Measurements from ENCODE around the gene SMIM1.
A peak's percentile ranks its signal among the peaks of the same experiment; 100 is the strongest.

SMIM1 gene

GRCh38 chr1:3736708-3737107 lies 35.8 kb upstream of the SMIM1 start:
- DNase-seq (ENCODE audit: low read depth), result no peak

DNA sequence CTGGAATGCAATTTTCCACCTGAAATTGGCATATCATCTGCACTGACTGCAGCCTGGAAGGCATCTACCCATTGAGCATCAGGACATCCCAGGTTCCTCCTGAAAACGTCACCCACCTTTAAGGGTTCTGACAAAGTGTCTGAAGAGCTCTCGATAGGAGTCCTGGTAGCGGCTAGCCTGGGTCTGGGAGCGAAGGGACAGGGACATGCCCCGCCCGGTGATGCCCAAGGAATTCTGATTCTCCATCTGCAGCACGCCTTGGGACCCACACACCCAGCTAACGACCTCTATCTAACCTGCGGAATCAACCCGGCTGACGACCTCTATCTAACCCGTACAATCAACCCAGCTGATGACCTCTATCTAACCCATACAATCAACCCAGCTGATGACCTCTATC lies 33.6 kb upstream of the SMIM1 start:
- DNase-seq (ENCODE audit: low read depth), result no peak

- no peak for DNase-seq (ENCODE audit: low read depth)
Observed at GRCh38 chr1:3740042-3740441, 32.5 kb upstream of the SMIM1 start.

DNA sequence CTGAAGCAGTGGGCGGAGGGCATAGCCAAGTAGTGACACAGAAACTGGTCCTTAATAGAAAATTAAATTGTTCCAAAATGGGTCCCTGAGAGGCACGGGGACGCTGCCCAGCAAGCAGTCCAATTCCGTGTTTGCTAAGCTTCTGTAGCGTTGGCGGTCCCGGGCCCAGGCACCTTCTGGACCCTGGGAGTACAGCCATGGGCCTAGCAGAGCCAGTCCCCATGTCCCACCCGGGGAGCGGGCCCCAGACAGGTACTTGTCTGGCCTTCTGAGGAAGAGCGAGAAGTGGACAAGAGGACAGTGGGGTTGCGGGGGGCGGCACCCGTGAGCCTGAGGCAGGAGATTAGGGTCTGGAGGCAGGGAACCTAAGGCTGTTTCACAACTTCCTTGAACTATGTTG lies 31.8 kb upstream of the SMIM1 start:
- DNase-seq (ENCODE audit: low read depth), result no peak

GRCh38 chr1:3741566-3742438 lies 30.7 kb upstream of the SMIM1 start:
- no peak for DNase-seq (ENCODE audit: low read depth)

- no peak for DNase-seq (ENCODE audit: low read depth)
Observed at GRCh38 chr1:3742439-3743298, 29.9 kb upstream of the SMIM1 start.

DNA sequence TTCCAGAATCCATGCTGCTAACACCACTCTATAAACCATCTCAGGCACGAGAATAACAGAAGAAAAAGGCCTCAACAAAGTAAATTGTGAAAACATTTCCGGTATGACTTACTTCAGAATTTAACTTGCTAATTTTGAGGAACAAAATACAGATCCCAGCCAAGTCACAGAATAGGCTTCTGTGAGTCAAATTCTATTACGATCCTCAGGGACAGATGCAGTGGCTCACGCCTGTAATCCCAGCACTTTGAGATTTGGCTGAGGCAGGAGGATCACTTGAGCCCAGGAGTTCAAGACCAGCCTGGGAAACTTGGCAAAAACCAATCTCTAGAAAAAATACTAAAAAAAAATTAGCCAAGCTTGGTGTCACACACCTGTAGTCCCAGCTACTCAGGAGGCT lies 29.1 kb upstream of the SMIM1 start:
- DNase-seq (ENCODE audit: low read depth), result peak; percentile 24

GRCh38 chr1:3743826-3744225 lies 28.7 kb upstream of the SMIM1 start:
- DNase-seq (ENCODE audit: low read depth), result no peak

GRCh38 chr1:3744646-3745045 lies 27.9 kb upstream of the SMIM1 start:
- no peak for DNase-seq (ENCODE audit: low read depth)

DNA sequence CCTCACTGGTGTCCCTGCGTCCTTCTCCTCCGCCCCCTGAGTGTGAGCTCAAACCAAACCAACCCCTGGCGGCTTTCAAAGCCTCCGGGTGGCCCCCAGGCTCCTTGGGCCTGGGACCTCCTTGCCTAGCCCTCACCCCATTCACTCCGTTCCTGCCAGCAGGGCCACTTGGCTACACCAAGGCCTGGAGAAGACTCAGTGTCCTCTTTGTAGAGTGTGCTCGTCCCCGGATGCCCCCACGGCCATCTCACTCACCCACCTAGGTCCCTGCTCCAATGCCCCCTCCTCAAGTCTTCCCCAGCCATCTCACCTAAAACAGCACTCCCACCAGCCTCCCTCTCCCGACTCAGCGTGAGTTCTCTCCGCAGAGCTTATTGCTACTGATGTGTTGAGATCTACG lies 27.5 kb upstream of the SMIM1 start:
- no peak for DNase-seq (ENCODE audit: low read depth)

DNA sequence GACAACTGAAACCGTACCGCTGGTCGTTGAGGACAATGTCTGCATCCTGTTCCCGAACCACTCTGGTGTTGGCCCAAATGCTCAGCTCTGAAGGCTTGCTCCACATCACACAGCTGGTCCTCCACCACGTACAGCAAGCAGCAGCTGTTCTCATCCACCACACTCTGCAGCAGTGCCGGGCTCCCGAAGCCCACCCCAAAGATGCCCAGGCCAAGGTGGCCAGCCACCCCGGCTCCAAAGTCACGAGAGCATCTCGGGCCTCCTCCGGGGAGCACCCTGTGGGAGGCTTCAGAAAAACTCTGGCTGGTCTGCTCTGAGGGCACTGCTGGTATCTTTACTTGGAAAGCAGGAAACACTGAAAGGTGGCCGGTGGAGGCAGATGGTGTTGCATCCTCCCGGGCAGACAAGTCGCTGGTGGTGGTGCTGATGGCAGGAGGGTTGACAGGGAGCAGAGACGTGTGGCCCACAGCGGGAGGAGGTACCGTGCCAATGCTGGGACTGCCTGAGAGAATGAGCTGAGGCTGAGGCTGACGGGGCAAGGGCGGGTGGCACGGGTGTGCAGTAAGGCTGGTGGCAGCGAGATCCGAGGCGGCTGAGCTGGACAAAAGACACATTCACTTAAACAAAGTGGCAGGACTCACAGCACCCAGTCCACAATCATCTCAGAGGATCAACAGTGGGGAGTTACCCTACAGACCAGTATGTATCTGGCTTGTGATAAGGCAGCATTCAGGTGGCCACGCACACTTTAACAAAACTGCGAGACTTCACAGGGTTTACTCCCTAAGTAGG lies 26.8 kb upstream of the SMIM1 start:
- no peak for DNase-seq (ENCODE audit: low read depth)

GRCh38 chr1:3746389-3746829 lies 26.1 kb upstream of the SMIM1 start:
- no peak for DNase-seq (ENCODE audit: low read depth)

DNA sequence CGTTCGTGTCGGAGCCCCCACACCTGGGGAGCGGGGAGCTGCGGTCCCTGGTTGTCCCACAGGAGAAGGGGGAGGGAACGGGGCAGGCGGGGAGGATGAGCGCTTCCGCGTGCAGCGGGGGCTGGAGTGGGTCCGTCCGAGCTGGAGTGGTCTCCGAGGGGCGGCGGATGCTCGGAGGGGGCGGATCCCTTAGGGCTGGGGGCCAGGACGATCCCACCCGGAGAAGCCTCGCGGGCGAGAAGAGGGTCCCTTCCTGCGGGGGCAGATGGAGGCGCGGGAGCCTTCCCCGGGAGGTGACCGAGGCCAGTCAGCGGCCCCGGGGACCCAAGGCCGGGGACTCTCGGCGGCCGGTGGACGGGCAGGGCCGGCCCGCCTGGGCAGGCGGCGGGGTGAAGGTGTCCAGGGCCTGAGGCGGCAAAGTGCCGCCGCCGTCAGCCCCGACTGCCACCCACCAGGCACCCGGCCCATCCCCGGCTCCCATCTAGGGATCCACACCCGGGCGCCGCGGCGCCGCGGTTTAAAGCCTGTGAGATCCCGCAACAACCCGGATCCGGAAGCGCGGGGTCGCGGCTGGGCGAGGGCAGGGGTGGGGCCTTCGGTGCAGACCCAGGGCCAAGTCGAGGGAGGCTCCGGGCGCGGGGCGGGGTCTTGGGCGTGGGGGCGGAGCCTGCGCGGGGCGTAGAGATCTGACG lies 25.6 kb upstream of the SMIM1 start:
- peak; percentile 69 for DNase-seq (ENCODE audit: low read depth)

DNA sequence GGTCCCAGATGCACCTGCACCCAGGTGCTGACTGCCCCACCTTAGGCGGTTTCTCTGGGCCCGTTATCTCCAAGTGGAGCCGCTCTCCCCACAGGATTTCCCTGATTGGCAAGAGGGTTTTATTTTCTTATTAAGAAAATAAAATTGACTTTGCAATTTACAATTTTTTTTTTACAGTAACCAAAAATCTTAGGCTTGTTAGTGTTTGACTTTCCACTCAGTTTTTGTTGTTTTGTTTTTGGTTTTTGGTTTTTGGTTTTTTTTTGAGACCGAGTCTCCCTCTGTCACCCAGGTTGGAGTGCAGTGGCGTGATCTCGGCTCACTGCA lies 25.1 kb upstream of the SMIM1 start:
- DNase-seq (ENCODE audit: low read depth), result no peak

GRCh38 chr1:3747903-3748302 lies 24.6 kb upstream of the SMIM1 start:
- DNase-seq (ENCODE audit: low read depth), result no peak

DNA sequence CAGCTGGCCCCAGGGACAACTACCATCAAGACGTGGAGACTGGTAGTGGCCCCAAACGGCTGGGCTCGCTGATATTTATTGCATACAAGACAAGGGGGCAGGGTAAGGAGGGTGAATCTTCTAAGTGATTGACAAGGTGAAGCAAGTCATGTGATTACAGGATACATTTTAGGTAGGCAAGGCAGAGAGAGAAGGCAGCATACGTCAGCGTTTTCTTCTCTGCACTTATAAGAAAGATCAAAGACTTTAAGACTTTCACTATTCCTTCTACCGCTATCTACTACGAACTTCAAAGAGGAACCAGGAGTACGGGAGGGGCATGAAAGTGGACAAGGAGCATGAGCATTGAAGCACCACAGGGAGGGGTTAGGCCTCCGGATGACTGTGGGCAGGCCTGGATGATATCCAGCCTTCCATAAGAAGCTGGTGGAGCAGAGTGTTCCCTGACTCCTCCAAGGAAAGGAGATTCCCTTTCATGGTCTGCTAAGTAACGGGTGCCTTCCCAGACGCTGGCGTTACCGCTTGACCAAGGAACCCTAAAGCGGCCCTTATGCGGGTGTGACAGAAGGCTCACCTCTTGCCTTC lies 24.1 kb upstream of the SMIM1 start:
- DNase-seq (ENCODE audit: low read depth), result peak; percentile 59

GRCh38 chr1:3749512-3749911 lies 23.0 kb upstream of the SMIM1 start:
- DNase-seq (ENCODE audit: low read depth), result peak; percentile 60

DNA sequence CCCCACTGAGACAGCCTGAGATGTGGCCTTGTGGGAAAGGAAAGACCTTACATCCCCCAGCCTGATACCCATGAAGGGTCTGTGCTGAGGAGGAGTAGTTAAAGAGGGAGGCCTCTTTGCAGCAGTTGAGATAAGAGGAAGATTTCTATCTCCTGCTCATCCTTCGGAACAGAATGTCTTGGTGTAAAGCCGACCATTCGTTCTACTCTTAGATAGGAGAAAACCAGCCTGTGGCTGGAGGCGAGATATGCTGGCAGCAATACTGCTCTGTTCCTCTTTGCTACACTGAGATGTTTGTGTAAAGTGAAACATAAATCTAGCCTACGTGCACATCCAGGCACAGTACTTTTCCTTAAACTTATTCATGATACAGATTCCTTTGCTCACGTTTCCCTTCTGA lies 21.8 kb upstream of the SMIM1 start:
- DNase-seq (ENCODE audit: low read depth), result peak; percentile 58

DNA sequence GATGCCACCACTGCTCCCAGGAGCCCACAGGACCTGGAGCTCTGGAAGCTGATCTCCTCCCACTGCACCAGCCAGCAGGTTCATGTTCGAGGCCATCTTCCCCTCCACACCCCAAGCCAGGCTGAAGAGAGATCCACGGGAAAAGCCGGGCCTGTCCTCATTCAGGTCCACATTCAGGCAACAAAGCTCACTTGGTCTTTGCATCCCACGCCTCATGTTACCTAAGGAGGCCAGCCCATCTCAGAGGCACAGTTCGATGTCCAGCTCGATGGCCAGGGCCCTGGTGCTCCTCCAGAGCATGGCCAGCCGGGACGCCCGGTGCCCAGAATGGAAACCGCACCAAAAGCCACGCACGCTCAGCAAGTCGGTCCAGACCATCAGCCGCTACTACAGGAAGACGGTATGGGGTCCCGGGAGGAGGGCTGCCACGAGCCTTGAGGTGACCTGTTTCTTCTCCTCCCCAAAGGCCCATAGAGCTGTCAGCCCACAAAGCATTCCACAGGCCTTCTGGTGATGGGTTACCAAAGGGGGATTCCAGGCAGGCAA lies 20.1 kb upstream of the SMIM1 start, which contains the start of gene CCDC27:
Gene CCDC27 (plus strand): TSS at position 51 of the 546 bp plus-strand sequence. CDS start 32 bp downstream, at position 83.
- DNase-seq (ENCODE audit: low read depth), result no peak

- no peak for DNase-seq (ENCODE audit: low read depth)
Observed at GRCh38 chr1:3753656-3754454, 18.7 kb upstream of the SMIM1 start.
